Measurements from ENCODE around the gene REG3G.
"Not testable (repeated sequence)": the region's sequence is repeated elsewhere in the genome, so short reads cannot be mapped to it uniquely, and the experiment has no call there.

Gene REG3G

GRCh38 chr2:79026061-79026460 lies 559 bp downstream of the REG3G start:
- Histone ChIP-seq H3K9ac (ENCODE audit: low read depth, low read length) (no peak overlapping the region), H3K9me3 (ENCODE audit: control insufficient read depth, insufficient read depth, low read length) (no peaks in the 10 kb centered on the region), H3K27me3 (ENCODE audit: control insufficient read depth, insufficient read depth, low read length) (no peaks in the 10 kb centered on the region), H3K4me1 (ENCODE audit: control insufficient read depth, insufficient read depth, low read length) (no peaks in the 10 kb centered on the region), H3K36me3 (ENCODE audit: control insufficient read depth, insufficient read depth, low read length) (no peaks in the 10 kb centered on the region), H3K4me3 (ENCODE audit: low read depth, low read length) (no peak overlapping the region)

- no peaks in the 10 kb centered on the region for H3K27me3 ChIP-seq (ENCODE audit: control insufficient read depth, insufficient read depth, low read length)
- no peaks in the 10 kb centered on the region for H3K4me1 ChIP-seq (ENCODE audit: control insufficient read depth, insufficient read depth, low read length)
- no peaks in the 10 kb centered on the region for H3K36me3 ChIP-seq (ENCODE audit: control insufficient read depth, insufficient read depth, low read length)
- H3K9ac ChIP-seq (ENCODE audit: low read depth, low read length): no peak overlapping the region
- no peaks in the 10 kb centered on the region for H3K9me3 ChIP-seq (ENCODE audit: control insufficient read depth, insufficient read depth, low read length)
- no peak overlapping the region for H3K4me3 ChIP-seq (ENCODE audit: low read depth, low read length)
These were observed 14.4 kb downstream of the REG3G start for GRCh38 chr2:79039944-79040343.

- no peaks in the 10 kb centered on the region for H3K4me1 ChIP-seq (ENCODE audit: control insufficient read depth, insufficient read depth, low read length)
- H3K9me3 ChIP-seq (ENCODE audit: control insufficient read depth, insufficient read depth, low read length): no peaks in the 10 kb centered on the region
- no peaks in the 10 kb centered on the region for H3K27me3 ChIP-seq (ENCODE audit: control insufficient read depth, insufficient read depth, low read length)
- H3K36me3 ChIP-seq (ENCODE audit: control insufficient read depth, insufficient read depth, low read length): no peaks in the 10 kb centered on the region
- no peak overlapping the region for H3K4me3 ChIP-seq (ENCODE audit: low read depth, low read length)
- no peak overlapping the region for H3K9ac ChIP-seq (ENCODE audit: low read depth, low read length)
These were observed 15.5 kb downstream of the REG3G start for GRCh38 chr2:79041032-79041448.

- H3K4me3 ChIP-seq (ENCODE audit: low read depth, low read length); H3K9ac ChIP-seq (ENCODE audit: low read depth, low read length); H3K4me1 ChIP-seq (ENCODE audit: control insufficient read depth, insufficient read depth, low read length); H3K36me3 ChIP-seq (ENCODE audit: control insufficient read depth, insufficient read depth, low read length); H3K27me3 ChIP-seq (ENCODE audit: control insufficient read depth, insufficient read depth, low read length); H3K9me3 ChIP-seq (ENCODE audit: control insufficient read depth, insufficient read depth, low read length): not testable (repeated sequence)
These were observed 28.0 kb downstream of the REG3G start for GRCh38 chr2:79053486-79053885.

- not testable (repeated sequence) for H3K9me3 ChIP-seq (ENCODE audit: control insufficient read depth, insufficient read depth, low read length); H3K4me1 ChIP-seq (ENCODE audit: control insufficient read depth, insufficient read depth, low read length); H3K4me3 ChIP-seq (ENCODE audit: low read depth, low read length); H3K27me3 ChIP-seq (ENCODE audit: control insufficient read depth, insufficient read depth, low read length); H3K9ac ChIP-seq (ENCODE audit: low read depth, low read length); H3K36me3 ChIP-seq (ENCODE audit: control insufficient read depth, insufficient read depth, low read length)
These were observed 29.3 kb downstream of the REG3G start for GRCh38 chr2:79054769-79055168.

- no peaks in the 10 kb centered on the region for H3K9me3 ChIP-seq (ENCODE audit: control insufficient read depth, insufficient read depth, low read length)
- H3K4me1 ChIP-seq (ENCODE audit: control insufficient read depth, insufficient read depth, low read length): no peaks in the 10 kb centered on the region
- H3K4me3 ChIP-seq (ENCODE audit: low read depth, low read length): no peak overlapping the region
- no peak overlapping the region for H3K9ac ChIP-seq (ENCODE audit: low read depth, low read length)
- H3K27me3 ChIP-seq (ENCODE audit: control insufficient read depth, insufficient read depth, low read length): no peaks in the 10 kb centered on the region
- H3K36me3 ChIP-seq (ENCODE audit: control insufficient read depth, insufficient read depth, low read length): no peaks in the 10 kb centered on the region
These were observed 39.7 kb downstream of the REG3G start for GRCh38 chr2:79065201-79065600.

GRCh38 chr2:79071078-79071477 lies 45.6 kb downstream of the REG3G start:
- H3K9me3 ChIP-seq (ENCODE audit: control insufficient read depth, insufficient read depth, low read length): no peaks in the 10 kb centered on the region
- H3K4me3 ChIP-seq (ENCODE audit: low read depth, low read length): no peak overlapping the region
- no peaks in the 10 kb centered on the region for H3K36me3 ChIP-seq (ENCODE audit: control insufficient read depth, insufficient read depth, low read length)
- H3K27me3 ChIP-seq (ENCODE audit: control insufficient read depth, insufficient read depth, low read length): no peaks in the 10 kb centered on the region
- no peak overlapping the region for H3K9ac ChIP-seq (ENCODE audit: low read depth, low read length)
- H3K4me1 ChIP-seq (ENCODE audit: control insufficient read depth, insufficient read depth, low read length): no peaks in the 10 kb centered on the region
